Esophagus mucosa (tissue), 1 donor: ENCODE data around the gene PGM5. TPM values are rescaled to one million over a fixed set of nuclear protein-coding genes. Genes with fewer than 3 reads are reported as not detected.
"Not testable (repeated sequence)": the region's sequence is repeated elsewhere in the genome, so short reads cannot be mapped to it uniquely, and the experiment has no call there.

Source experiments
- ATAC-seq: fragments of 200-7000 bp; cut with Tn5 transposase; one replicate; pipeline ENCODE4 v1.9.1; 2020
- total RNA-seq: library from RNA; stranded (reverse); gene quantifications from one replicate; pipeline ENCODE4 v1.2.4, GENCODE V29; 2023
- donor health status: DM: yes; HTN: yes; CAD: no.

Gene PGM5
- total RNA-seq, 1 donor from 2014 or later = 4.1 TPM

DNA sequence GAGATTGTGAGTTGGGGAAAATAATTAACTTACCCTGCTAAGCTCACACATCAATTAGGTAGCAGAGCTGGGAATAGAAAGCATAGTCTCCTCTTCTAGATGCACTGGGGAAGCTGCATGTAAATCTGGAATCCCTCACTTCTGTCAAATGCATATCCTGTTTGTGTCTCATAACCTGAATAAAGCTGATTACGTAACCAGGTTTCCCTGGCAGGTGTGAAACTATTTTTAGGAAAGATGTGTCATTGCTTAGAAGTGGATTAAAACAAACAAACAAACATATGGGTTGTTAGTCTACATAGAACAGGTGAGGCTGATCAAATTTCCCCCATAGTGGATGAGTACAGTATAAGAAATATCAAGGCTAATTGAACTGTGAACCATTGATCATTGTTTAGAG is 27.5 kb downstream of the PGM5 start:
- ATAC-seq = not testable (repeated sequence)

DNA sequence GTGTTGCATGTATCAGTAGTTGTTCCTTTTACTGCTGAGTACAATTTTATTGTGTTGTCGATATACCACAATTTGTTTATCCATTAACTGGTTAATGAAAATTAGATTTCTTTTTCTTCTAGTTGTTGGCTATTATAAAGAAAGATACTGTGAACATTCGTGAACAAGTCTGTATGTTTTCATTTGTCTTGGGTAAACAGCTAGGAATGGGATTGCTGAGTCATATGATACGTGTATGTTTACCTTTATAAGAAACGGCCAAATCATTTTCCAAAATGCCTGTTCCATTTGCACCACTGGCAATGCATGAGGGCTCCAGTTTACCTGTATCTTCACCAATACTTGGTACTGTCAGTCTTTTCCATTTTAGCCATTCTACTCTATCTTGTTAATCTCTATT is 33.1 kb downstream of the PGM5 start:
- not testable (repeated sequence) for ATAC-seq

GRCh38 chr9:68390737-68391136 is 34.3 kb downstream of the PGM5 start:
- ATAC-seq = not testable (repeated sequence)

GRCh38 chr9:68396411-68397094 is 40.1 kb downstream of the PGM5 start:
- not testable (repeated sequence) for ATAC-seq

GRCh38 chr9:68397095-68397423 is 40.6 kb downstream of the PGM5 start:
- not testable (repeated sequence) for ATAC-seq

- ATAC-seq = not testable (repeated sequence)
Measured at GRCh38 chr9:68397796-68398195, 41.4 kb downstream of the PGM5 start.

DNA sequence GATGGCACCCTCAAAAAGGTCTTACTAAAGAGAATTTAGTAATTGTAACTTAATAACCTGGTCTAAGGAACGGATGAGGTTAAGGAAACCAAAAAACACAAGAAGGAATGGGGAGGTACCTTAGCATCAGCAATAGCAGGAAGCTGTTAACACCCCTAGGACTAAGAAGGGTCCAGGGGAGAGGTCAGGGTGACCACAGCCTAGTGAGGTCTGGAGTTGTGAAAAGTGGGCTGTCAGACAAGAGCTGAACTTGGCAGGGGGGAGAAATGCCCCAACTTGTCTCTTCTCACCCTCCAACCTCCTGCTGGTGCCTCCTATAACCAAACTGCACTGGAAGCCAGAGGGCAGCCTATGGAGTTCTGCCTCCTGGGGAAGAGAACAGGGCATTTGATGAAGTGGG is 41.9 kb downstream of the PGM5 start:
- not testable (repeated sequence) for ATAC-seq

DNA sequence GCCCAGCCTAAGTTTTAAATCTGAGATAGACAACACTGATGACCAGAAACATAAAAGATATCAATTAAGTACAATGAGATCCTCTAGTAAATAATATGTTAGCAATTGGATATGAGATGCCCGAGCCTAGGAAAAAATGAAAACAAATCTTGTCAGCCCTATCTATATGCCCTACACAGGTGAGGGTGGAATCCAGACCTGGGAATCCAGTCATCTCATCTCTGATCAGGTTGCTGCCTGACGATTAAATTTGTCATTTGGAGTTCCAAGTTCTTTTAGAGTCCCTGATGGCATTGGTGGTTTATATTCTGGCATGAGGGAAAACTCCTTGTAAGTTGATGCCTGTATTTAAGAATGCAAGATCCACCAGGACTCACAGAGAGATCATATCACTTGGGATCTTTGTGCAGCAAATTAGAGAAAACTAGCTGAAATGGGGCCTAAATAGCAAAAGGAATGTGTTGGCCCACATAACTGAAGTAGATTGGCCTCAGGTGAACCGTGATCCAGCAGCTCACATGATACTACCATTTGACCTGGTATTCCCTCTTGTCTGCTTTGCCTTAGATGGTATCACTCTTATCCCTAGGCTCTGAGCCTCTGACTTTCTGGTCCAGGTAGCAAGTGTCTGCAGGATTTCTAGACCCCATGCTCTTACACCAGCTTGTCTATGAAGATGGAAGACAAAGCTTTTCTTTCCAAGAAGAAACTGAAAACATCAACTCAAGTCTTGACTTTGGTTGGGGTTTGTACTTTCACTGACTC is 48.2 kb downstream of the PGM5 start:
- ATAC-seq = not testable (repeated sequence)

- not testable (repeated sequence) for ATAC-seq
Measured at GRCh38 chr9:68411865-68412264, 55.5 kb downstream of the PGM5 start.

DNA sequence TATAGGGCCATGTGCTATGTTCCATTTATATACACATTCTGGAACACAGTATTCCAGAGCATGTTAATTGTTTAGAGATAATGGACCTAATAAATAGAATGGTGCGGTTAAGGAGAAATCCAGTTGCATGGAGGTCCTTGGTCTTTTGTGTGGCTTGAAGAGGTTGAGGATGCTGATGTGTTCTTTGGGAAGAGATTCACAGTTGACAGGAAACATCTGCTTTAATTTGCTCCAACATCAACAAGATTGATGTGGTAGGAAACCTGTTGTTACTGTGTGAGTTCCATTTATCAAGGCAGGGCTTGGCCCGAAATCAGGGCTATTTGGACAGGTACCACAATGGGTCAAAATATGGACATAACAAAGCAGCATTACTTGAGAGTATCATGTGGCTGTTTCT is 56.3 kb downstream of the PGM5 start:
- not testable (repeated sequence) for ATAC-seq

GRCh38 chr9:68415065-68415464 is 58.7 kb downstream of the PGM5 start:
- not testable (repeated sequence) for ATAC-seq

DNA sequence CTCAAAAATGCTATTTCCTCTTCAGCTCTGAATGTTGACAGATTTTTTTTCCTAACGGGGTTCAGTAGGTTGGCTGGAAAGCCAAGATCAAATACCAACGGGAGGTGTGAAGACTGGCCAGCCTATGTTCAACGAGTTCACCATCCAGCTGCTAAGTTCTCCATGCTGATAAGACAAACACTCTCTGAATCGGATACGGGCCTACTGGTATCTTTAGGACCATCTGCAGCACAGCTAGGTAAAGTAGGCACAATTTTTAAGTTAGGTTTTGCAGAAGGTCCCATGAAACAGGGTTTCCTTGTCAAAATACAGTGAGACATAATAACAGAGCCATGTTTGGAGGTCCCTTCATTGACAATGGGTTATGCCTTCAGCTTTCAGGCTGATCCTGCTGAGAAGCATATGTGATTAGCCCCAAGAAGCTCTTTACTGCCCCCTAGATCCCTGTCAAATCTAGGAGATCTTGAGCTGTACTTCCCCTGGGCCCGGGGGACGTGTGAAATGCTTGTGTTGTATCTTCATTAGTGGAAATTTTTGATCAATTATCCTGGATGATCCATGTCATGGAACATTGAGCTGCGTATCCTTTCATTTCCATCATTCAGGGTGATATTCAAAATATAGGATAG is 60.6 kb downstream of the PGM5 start:
- ATAC-seq = no peak

DNA sequence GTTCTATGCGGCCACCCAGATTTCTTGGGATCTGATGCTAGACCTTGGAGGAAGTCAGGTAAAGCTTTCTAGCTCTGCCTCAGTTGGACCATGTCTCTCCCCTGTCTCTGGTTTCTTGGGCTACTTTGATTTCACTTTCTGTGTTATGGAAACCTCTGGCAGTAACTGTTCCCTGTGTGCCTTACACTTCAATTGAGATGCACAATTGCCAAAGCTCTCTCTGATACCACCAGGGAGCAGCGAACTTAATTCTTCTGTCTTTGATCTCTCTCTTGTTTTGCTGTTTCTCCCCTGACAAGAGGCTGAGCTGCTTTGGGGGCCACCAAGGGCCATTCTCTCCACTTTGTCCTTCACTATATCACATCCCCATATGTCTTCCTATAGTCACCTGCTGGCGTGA is 61.4 kb downstream of the PGM5 start:
- no peak for ATAC-seq

DNA sequence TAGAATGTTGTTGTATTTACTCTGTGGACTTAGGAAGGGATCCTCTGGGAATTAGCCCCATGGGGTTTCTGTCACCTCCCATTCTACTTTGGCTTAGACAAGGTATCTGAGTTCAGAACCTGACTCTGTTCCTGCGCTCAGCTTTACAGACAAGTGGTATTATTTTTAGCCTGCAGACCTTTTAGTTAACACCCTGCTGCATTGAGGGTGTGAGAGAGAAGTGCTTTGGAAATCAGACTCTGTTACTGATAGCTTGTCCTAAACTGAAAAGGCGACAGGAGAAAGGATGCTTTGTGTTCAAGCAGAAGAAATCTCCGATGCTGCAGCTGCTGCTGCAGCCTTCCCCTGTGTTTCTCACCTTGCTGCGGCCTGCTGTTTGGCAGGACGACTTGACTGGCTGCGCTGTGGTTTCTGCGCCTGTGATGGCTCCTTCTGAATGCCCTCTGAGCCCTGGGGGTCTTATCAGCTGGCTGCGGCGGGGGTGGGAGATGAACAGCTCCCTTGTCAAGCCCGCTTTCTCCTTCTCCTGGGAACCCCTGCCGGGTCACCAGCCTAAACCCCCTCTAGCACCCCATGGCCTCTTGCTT is 61.9 kb downstream of the PGM5 start:
- ATAC-seq = no peak

- ATAC-seq = no peak
Measured at GRCh38 chr9:68419901-68420300, 63.5 kb downstream of the PGM5 start.

DNA sequence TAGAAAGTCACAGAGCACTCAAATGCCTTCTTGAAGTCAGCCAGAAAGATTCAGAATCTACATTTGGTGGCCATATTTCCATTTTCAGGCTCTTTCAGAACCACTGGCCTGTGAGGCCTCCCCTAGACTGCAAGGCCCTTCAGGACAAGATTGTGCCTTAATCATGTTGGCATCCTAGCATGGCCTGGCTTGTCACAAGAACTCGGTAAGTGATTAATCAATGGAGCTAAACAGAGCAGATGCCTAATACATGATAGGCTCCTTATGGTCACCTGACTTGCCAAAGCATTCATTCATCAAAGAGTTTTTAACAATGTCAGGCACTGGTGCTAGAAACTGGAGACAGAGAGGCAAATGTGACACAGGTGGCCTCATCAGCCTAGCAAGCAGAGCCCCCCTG is 70.3 kb downstream of the PGM5 start:
- ATAC-seq = no peak

GRCh38 chr9:68427216-68427977 is 71.0 kb downstream of the PGM5 start:
- no peak for ATAC-seq

GRCh38 chr9:68428481-68428880 is 72.1 kb downstream of the PGM5 start:
- ATAC-seq = no peak

GRCh38 chr9:68429631-68430030 is 73.2 kb downstream of the PGM5 start:
- no peak for ATAC-seq

- ATAC-seq = no peak
Measured at GRCh38 chr9:68431307-68431706, 74.9 kb downstream of the PGM5 start.

GRCh38 chr9:68433531-68434110 is 77.2 kb downstream of the PGM5 start:
- no peak for ATAC-seq

GRCh38 chr9:68437785-68438184 is 81.4 kb downstream of the PGM5 start:
- no peak for ATAC-seq
